NCI-H1436 treated with DMSO at 0.1 percent for 48 hours (cell line): ENCODE results near the gene SERPINB1.
"Not testable (repeated sequence)": the region's sequence is repeated elsewhere in the genome, so short reads cannot be mapped to it uniquely, and the experiment has no call there.

ENCODE experiments used
- DNase-seq: peaks from one replicate; lab custom pipeline; 2025; lab: John Stamatoyannopoulos, UW

Gene SERPINB1

DNA sequence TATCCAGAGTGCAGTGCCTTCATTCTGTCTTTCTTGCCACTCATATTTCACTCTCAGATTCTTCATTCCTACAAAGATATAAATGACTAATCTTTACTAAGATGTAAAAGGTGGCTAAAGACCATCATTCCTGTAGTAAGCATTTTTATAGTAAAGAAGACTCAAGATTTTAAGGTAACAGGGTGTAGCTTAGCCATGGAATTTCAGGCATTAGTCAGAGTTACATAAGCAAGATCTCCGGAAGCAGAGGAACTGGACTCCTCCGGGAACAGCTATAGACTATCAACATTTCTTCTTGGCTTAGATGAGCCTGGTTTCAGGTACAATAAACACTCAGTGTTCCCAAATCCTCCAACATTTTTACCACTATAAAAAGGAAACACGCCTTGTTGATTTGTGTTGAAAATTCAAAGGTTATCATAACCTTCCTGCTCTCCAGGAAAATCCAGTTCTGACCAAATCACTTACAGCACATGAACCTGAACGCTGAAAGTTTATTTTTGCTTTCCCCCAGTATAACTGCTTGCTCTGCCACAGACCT lies 23.7 kb downstream of the SERPINB1 start:
- DNase-seq: no peak

DNA sequence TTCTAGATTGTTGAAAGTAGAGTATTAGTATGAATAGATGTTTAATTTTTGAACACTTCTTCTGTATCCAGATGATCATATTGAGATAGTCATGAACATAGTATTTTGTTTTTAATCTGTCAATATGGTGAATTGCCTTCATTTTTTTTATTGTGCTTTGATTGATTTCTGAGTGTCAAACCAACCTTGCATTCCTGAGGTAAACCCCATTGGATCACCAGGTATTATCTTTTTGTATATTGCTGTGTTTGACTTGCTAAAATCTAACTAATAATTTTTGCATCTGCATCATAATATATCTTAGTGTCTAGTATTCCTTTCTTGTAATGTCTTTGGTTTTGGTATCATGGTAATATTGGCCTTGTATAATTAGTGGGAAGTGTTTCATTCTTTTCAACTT lies 25.5 kb downstream of the SERPINB1 start:
- DNase-seq: no peak

DNA sequence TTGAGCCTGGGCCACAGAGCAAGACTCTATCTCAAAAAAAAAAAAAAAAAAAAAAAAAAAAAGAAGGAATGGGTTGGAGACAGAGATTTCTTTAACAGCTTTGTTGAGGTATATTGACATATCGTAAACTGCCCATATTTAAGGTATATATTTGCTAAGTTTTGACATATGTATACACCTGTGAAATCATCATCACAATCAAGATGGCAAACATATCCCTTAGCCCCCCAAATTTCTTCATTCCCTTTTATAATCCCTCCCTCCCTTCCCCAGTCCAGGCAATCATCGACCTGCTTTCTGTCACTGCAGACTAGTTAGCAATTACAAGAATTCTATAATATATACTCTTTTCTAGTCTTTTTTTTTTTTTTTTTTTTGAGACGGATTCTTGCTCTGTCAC lies 29.0 kb downstream of the SERPINB1 start:
- DNase-seq: no peak

DNA sequence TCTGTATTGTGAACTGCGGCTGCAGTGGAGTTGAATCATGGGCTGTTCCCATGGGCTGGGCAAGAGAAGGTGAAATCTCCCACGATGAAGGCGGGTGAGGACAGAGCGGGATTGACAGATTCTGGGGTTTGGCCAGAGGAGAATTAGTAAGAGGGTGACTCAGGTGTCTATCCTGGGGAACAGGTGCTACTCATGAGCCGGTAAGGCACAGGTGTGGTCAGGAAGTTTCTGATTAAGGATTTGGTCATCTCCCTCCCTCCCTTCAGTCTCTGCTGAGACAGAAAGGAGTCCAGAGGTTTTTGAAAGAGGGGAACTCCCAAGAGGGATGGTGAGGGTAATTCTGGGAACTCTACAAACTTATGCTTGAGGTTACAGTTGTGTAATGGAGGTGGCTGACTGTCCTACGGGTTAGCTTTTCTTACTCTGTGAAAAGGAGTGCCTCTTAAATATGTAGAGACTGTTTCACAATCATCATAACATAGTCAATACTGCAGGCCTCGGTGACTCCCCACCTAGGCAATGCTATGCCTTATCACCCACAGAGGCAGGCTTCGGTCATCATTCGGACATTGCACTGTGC lies 31.5 kb downstream of the SERPINB1 start:
- no peak for DNase-seq

DNA sequence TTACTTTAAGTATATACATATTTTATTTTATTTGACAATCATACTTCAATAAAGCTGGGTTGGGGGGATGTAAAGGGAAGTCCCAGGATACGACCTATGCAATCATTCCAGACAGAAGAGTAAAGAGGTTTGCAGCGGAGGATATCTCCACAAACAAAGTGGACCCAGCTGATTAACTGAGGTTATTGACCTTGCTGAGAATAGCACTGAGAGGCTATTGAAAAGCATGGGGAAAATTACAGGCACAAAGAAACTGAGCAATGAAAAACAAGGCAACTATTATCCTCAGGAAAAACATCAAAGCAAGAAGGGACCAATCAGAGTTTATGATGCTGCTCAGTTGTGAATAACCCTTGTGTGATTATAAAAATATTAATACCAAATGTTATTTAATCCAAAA lies 32.6 kb downstream of the SERPINB1 start:
- DNase-seq: no peak

DNA sequence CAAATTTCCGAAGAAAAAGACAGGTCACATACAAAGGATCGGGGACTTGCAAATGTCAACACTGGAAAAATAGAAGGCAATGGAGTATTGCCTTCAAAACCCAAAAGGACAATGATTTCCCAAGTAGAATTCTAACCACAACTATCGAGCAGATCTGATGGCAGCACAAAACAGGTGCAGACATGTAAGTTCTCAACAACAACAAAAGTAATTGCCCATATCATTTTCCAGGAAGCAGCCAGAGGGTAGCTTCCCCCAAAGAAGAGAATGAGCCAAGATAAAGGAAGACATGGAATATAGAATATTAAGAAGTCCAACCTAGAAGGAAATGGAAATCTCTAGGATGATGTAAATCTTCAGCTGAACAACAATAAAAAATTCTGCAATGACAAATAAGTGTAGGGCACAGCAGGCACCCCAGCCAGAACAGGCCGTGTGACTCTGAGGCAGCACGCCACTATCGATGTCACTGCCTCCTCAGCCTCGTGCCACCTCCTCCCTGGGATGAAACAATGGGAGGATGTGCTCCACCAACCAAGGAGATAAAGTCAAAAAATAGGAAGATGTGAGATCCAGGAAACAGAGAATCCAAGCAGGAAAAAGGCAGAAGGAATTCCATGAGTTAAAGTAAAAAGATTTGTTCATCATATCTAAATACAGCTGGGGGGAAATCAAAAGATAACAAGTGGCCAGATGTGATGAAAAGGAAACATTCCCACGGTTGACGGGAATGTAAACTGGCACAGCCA lies 34.1 kb downstream of the SERPINB1 start:
- no peak for DNase-seq

DNA sequence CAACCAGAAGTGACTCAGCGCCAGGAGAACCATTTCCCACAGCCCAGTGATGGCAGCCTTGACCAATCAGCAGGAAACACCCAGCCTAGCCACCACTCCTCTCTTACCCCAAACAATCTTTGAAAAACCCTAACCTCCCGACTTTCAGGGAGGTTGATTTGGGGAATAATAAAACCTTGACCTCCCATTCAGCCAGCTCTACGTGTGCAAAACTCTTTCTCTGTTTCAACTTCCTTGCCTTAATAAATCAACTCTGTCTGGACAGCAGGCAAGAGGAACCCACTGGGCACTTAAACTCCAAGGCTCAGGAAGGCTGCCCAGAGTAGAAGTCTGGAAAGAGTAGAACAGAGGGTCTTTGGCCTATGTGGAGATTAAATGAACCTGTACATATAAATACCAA lies 35.0 kb downstream of the SERPINB1 start:
- DNase-seq: no peak

DNA sequence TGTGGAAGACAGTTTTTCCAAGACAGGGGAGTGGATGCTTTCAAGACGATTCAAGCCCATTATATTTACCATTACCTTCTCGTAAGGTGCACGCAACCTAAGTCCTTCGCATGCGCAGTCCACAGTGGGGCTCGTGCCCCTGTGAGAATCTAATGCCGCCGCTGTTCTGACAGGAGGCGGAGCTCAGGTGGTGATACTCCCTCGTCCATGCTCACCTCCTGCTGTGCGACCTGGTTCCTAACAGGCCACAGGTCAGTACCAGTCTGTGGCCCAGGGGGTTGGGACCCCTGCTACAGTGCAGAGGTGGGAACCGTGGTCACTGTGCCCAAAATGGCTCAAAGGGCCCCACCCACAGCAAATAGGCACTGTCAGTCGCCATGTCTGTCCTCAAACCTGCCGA lies 36.6 kb downstream of the SERPINB1 start:
- no peak for DNase-seq

DNA sequence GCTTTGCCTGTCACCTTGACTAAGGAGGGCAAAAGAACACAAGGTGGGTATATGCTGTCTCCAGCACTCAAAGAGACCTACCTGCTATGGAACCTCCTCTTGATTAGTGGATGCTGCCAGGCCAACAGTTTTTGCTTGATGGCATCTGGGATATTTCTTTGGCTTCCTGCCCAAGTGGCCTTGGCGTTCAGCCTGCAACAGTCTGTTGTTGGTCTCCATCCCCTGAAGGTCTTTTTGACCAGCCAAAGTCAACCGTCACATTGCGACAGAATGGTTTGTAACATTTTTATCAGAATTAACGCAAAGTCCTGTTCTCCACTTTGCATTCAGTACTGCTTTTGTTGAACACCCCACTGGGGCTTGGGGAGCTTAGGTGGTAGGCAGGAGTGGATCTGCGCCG lies 37.1 kb downstream of the SERPINB1 start:
- no peak for DNase-seq

DNA sequence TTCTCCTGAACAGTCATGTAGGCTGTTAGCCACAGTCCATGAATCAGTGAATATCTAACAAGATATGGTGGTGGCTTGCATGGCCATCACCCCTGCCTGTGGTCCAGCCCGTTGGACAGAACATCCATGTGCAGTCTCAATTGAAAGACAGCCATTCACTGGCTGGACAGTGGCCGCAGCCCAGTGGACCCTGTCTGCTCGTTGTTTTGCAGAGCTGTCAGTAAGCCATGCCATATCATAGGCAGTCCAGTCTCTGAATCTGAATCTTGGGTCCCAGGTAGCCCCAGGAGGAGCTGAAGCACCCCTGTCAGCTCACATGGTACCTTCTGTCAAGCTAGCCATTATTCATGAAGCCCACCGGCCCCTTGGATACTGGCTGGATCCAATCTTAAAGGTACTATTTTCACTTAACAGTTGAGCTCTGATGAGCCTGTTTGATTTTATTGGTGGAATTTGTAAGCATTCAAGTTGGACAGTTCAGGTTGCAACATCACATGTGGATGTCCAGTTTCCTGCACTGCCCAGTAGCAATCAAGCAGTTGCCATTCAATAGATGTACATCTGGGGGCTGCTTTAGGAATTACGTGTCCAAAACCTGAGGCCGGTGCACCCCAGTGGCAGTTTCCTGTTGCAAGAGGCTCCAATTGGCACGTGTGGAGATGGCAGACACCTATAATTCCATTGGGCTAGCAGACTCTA lies 37.8 kb downstream of the SERPINB1 start:
- no peak for DNase-seq

DNA sequence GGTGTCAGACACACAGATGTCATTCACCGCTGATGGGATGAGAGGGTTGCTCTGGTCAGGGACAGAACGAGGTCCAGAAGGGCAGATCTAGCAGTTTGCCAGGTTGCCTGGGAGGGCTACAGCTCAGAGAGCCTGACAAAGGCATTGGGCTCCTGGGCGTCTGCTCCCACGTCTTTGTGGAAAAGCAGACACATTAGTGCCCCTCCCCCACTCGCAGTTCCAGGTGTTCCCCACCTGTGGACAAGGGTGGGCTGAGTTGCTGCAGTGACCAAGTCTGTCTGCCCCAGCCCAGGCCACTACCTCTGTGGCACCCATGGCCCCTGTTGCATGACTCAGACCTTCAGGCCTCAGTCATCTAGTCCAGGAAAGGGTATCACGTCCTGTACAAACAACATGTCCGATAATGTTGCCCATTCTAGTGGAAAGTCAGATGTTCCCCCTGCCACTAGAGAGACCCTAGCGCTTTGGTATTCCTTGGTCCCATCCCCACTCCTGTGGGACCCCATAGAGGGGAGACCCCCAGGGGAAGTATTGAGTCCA lies 39.1 kb downstream of the SERPINB1 start:
- DNase-seq: no peak

DNA sequence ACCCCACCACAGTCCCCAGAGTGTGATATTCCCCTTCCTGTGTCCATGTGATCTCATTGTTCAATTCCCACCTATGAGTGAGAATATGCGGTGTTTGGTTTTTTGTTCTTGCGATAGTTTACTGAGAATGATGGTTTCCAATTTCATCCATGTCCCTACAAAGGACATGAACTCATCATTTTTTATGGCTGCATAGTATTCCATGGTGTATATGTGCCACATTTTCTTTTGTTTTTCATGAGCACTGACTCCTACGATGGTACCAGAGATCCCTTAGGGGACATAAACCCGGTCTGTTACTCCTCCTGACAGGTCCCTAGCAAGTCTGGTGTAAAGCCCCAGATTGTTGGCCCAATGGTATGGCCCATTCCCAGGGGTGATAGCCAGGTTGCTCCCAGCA lies 40.0 kb downstream of the SERPINB1 start:
- not testable (repeated sequence) for DNase-seq

DNA sequence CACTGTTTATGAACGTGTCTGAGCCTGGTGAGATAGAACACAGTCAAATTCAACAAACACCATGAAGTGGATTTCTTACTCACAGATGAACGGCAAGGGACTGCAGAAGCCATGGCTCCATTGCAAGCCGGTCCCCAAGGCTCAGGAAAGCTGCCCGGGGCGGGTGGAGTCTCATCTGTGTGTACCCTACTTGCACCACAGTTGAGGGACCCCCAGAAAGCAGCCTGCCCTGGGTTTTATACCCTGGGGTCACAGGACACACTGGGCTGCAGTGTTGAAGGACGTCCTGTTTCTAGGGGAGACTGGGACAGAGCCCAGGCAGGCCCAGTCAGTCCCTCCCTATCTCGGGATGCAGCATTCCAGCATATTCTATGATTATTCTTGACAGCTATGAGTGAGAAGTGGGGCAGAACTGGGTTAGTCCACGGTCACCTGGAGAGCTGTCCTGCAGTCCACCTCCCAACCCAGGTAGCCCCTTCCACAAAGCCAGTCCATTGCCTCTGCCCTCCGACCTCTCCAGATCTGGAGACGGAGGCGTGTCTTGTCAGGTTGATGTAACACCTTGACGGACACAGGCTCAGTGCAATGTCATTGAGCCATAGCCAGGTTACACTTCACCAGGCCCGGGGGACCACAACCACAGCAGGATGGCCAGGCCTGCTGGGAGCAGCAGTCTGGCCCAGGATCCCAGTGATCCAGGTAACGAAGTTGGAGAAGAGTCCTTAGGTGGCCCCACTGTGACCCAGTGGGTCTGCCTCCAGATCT lies 40.9 kb downstream of the SERPINB1 start:
- no peak for DNase-seq

DNA sequence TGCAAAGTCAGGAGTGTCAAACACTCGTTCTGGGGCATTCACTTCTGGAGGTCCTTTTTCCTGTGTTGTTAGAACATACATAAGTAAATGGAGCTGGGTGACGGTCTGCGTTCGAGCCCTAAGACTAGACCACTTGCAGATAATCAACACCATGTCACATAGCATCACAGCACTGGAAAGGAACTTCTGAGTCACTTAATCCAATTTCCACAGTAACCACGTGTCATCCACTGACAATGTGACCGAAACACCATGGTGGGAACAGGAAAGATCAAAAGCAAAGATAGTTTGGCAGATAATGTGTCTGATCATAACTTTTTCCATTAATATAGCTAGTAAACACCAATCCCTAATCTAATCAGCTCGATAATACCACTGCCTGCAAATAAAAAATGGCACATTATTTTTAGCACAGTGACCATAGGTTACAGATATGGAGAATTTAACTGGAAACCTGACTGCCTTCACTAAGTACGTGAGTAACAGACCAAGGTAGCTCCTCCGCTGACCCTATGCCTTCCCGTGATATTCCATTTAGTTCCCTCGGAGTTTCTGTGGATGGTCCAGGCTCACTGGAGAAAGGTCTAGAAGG lies 41.6 kb downstream of the SERPINB1 start:
- DNase-seq: no peak

DNA sequence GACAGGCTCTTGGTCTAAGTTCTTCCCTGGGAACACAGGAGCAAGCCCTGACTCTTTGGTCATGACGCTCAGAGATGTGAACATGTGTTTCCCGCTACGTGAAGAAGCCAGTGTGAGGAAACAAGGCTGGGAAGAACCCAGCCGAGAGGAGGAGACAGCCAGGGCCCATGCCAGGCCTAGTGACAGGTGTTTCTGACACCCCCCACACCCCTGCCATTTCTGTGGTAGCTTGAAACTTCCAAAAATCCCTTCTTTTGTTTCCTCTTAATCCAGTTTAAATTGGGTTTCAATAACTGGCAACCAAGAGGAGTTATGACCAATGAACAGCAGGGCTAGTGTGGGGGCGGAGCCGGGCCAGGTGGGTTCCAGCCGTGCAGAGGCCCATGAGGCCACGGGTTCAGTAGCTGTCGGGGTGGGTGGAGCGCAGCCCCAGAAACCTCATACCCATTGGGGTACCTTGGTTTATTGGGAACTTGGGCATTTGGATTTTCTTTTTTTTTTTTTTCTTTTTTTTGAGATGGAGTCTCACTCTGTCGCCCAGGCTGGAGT lies 43.0 kb downstream of the SERPINB1 start:
- no peak for DNase-seq

DNA sequence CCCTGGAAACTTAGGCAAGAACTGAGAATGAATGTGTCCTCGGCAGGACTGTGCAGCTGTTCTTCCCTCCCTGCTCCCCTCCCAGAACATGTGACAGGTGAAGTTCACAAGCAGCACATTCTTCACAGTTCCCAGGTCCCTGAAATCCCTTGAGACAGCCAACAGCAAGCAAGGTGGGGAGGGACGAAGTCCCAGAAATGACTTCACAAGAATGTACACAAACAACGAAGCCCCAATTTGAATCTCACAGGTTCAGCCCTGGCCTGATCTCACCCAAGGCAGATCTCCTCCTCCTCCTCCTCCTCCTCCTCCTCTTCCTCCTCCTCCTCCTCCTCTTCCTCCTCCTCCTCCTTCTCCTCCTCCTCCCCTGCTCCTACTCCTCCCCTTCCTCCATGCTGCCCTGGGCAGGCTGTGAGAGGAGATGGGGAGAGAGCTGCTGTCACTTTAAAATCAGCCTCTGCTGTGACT lies 44.1 kb downstream of the SERPINB1 start:
- no peak for DNase-seq

DNA sequence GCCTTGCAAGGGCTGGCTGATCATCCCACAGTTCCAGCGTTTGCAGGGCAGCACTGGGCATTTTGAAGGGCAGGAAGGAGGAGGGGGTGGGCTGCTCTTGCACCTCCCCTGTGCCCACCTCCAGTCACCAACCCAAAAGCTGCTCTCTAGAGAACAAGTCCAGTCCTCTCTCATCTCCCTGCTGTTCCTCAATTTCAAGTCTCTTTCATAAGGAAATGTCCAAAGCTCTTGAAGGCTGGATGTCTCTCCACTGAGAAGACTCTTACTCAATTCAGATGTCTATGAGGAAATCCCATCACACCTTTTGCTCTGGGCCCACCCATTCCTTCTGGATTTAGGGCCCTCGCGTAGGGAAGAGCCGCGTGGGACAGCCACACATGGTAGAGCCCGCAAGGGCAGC lies 44.8 kb downstream of the SERPINB1 start:
- DNase-seq: no peak

DNA sequence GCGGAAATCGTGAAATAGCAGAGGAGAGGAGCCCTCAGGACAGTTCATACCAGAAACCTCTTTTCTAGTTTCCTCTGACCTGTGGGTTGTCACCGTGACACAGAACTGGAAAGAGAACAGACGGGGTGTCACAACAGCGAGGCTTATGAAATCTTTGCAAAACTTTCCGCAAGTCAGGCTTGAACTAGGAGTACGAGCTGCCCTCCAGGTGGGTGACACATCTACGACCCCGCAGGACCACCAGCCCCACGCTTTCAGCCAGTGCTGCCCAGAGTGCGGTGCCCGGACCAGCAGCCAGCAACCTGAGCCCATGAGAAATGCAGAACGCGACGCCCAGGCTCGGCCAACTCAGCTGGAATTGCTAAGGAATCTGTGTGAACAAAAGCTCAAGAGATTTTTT lies 45.7 kb downstream of the SERPINB1 start:
- DNase-seq: no peak

DNA sequence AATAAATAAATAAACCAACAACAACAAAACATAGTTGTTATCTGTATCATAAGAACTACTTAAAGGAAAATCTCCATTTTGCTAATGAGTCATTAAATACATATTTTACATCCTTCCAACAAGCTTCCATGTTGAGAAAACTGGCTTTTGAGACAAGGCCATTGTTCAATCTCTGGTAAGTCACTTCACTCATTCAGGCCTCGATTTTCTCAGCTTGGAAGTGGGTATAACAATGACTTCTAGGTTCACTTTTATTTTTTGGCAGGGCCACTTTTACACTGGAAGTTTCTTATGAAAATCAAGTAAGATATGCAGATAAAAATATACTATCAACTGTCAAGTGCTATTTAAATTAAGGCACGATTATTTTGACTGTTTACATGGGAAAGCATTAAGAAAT lies 46.5 kb downstream of the SERPINB1 start:
- DNase-seq: no peak

DNA sequence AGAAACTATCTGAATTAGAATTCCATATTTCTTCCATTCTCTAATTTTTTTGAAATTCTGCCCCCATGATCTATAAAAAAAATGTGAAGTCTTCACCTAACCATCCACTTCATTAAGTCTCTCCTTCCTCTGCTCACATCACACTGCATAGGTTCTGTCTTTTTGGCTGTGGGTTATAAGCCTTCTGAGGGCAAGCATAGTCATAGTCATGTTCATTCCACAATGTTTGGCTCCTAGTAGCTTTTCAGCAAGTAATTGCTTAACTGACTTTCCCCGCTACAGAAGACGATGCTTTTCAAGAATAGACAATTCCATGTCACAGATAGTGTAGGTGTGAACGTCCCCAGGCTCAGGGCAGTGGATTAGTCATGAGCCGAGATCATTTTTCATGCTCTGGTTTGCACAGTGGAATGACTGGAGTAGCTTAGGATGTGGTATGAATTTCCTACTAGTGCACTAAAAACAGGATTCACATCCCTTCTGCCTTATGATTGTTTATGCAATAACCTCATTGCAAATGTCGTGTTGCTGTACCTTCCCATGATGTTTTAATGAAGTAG lies 47.4 kb downstream of the SERPINB1 start:
- DNase-seq: no peak
